B cell (primary cell): ENCODE measurements around the gene S100A12. TPM values are rescaled to one million over a fixed set of nuclear protein-coding genes. Genes with fewer than 3 reads are reported as not detected.

Source experiments
- ATAC-seq: fragments of 200-7000 bp; cut with Tn5 transposase; one replicate; pipeline ENCODE4 v1.10.0; 2021; ENCODE audit warnings: low read depth, mild to moderate bottlenecking, moderate number of reproducible peaks, moderate library complexity
- CTCF ChIA-PET: fragments of 350-600 bp; sonication (Branson Sonifier 250); formaldehyde crosslinking; loops from one replicate; lab custom pipeline; 2021; ENCODE audit warnings: antibody characterized with exemption, inconsistent platforms; lab: Charles Lee
- POLR2A ChIA-PET: fragments of 350-600 bp; sonication (Branson Sonifier 250); formaldehyde crosslinking; loops from one replicate; lab custom pipeline; 2021; ENCODE audit warnings: antibody characterized with exemption; lab: Charles Lee
- DNase-seq: peaks from one replicate; pipeline ENCODE4 v3.0.0; 2013
- H2AFZ ChIP-seq: 2 replicates; pipeline ENCODE4 v1.6.1; 2012; ENCODE audit warnings: mild to moderate bottlenecking, low read depth, low read length; ENCODE audit not compliant: insufficient read depth, poor library complexity, severe bottlenecking
- H3K27ac ChIP-seq, 2 donors: 1 replicate in 1 of 2; 2 replicates in 1 of 2; pipeline ENCODE4 v1.5.1; 2012 to 2013; ENCODE audit warnings: low read length in 2 of 2, mild to moderate bottlenecking in 2 of 2, moderate library complexity in 1 of 2
- H3K27me3 ChIP-seq, 4 experiments: fragments of 200-600 bp in 1 of 4; sonication (generic) in 1 of 4; replicated peaks in 1 of 4; 1 replicate in 2 of 4; 2 replicates in 2 of 4; pipeline versions ENCODE4 v1.6.1 to v1.7.0; 2013 to 2016; ENCODE audit warnings: low read length in 3 of 4, mild to moderate bottlenecking in 2 of 4, mixed read lengths in 1 of 4, moderate library complexity in 1 of 4; ENCODE audit not compliant: insufficient read depth in 4 of 4, control insufficient read depth in 3 of 4; ENCODE audit errors: control extremely low read depth in 1 of 4
- H3K36me3 ChIP-seq, 2 experiments: replicated peaks in 1 of 2; 1 replicate in 1 of 2; 2 replicates in 1 of 2; pipeline versions ENCODE4 v1.6.1 to v1.7.1; 2013; ENCODE audit warnings: low read length in 1 of 2; ENCODE audit not compliant: insufficient read depth in 2 of 2, control insufficient read depth in 1 of 2; ENCODE audit errors: control extremely low read depth in 1 of 2, extremely low read depth in 1 of 2
- H3K4me1 ChIP-seq, 2 donors: fragments of 200-600 bp in 1 of 2; sonication (generic) in 1 of 2; 1 replicate in 1 of 2; 2 replicates in 1 of 2; pipeline versions ENCODE4 v1.5.1 to v1.6.1; 2013 to 2017; ENCODE audit warnings: low read length in 2 of 2; ENCODE audit not compliant: control insufficient read depth in 2 of 2, insufficient read depth in 2 of 2
- H3K4me2 ChIP-seq: replicated peaks from 2 replicates; pipeline ENCODE3; 2012; ENCODE audit warnings: mild to moderate bottlenecking, low read depth, low read length; ENCODE audit not compliant: poor library complexity, severe bottlenecking
- H3K4me3 ChIP-seq, 5 experiments: fragments of 200-600 bp in 1 of 5; sonication (generic) in 1 of 5; 1 replicate in 3 of 5; 2 replicates in 2 of 5; pipeline versions ENCODE4 v1.5.1 to v1.7.0; 2011 to 2016; ENCODE audit warnings: low read length in 4 of 5, mild to moderate bottlenecking in 4 of 5, low read depth in 2 of 5, control low read depth in 1 of 5, moderate library complexity in 1 of 5; ENCODE audit not compliant: insufficient read depth in 1 of 5; ENCODE audit errors: control extremely low read depth in 1 of 5, extremely low read depth in 1 of 5
- H3K79me2 ChIP-seq: fragments of 200-600 bp; sonication (generic); one replicate; pipeline ENCODE4 v1.6.0; 2016; ENCODE audit warnings: low read length; ENCODE audit not compliant: control insufficient read depth, insufficient read depth
- H3K9ac ChIP-seq: fragments of 200-600 bp; sonication (generic); 2 replicates; pipeline ENCODE4 v1.6.1; 2017; ENCODE audit warnings: mild to moderate bottlenecking, low read length, moderate library complexity
- H3K9me3 ChIP-seq, 3 donors: one replicate each; pipeline versions ENCODE4 v1.6.1 to v1.7.1; 2013; ENCODE audit warnings: low read length in 2 of 3; ENCODE audit not compliant: control insufficient read depth in 2 of 3, insufficient read depth in 1 of 3; ENCODE audit errors: control extremely low read depth in 1 of 3
- H4K20me1 ChIP-seq: 2 replicates; pipeline ENCODE4 v1.6.0; 2012; ENCODE audit warnings: mild to moderate bottlenecking, low read length; ENCODE audit not compliant: insufficient read depth, control insufficient read depth, poor library complexity, severe bottlenecking
- H3K27ac Mint-ChIP-seq: one replicate; pipeline ENCODE4 v1.8.0; 2021; ENCODE audit warnings: mixed read lengths
- H3K27me3 Mint-ChIP-seq: one replicate; pipeline ENCODE4 v1.8.0; 2021; ENCODE audit warnings: mixed read lengths
- H3K4me1 Mint-ChIP-seq: one replicate; pipeline ENCODE4 v1.8.0; 2021; ENCODE audit warnings: mixed read lengths
- H3K4me3 Mint-ChIP-seq: one replicate; pipeline ENCODE4 v1.8.0; 2021; ENCODE audit warnings: mixed read lengths
- H3K9me3 Mint-ChIP-seq: one replicate; pipeline ENCODE4 v1.8.0; 2022; ENCODE audit warnings: mixed read lengths; ENCODE audit not compliant: insufficient read depth
- EZH2 ChIP-seq: IDR thresholded peaks from 2 replicates; pipeline ENCODE4 v1.6.1; 2012; ENCODE audit warnings: borderline replicate concordance, low read depth, mild to moderate bottlenecking, moderate library complexity, low read length; ENCODE audit not compliant: insufficient read depth, poor library complexity, severe bottlenecking
- WGBS: methylation state at CpG from one replicate; pipeline ENCODE4 v1.1.5; 2013; ENCODE audit warnings: missing lambda C conversion rate; ENCODE audit not compliant: insufficient coverage; 5-methylcytosine and 5-hydroxymethylcytosine counted together
- intact Hi-C: fragments of 100-400 bp; cut with micrococcal nuclease; formaldehyde crosslinking; loops from one replicate; pipeline ENCODE4 v1.10.0; 2022
- polyA plus RNA-seq: library from polyadenylated mRNA; depleted of rRNA; stranded (reverse); fragments of >200 nt; gene quantifications from 2 replicates; pipeline ENCODE4 v1.2.3, GENCODE V29; 2012
- total RNA-seq, 2 donors: library from RNA; stranded (reverse); fragments of 120-200 nt in 1 of 2; gene quantifications; 1 replicate in 1 of 2; 2 replicates in 1 of 2; pipeline versions ENCODE4 v1.2.3 to v1.2.4, GENCODE V29; 2013 to 2022
- TF ChIP-seq, protein P1 (sequence below): fragments of 200-600 bp; IDR thresholded peaks from one replicate; pipeline ENCODE4 v1.8.0; 2022; ENCODE audit warnings: antibody characterized with exemption, mild to moderate bottlenecking

S100A12 gene
- total and polyA plus RNA-seq, 2 donors (not counting 1 experiment from before 2014, with no cell fraction given): 3.4 TPM; not detected in 1

GRCh38 chr1:153399401-153400055, 24.1 kb upstream of the S100A12 start:
- intact Hi-C loops: no loop called here
- H3K27ac ChIP-seq: no peak overlapping the region
- H3K27me3 Mint-ChIP-seq: peaks cover 39% of the 10 kb centered on the region

More at GRCh38 chr1:153399401-153400055, 24.1 kb upstream of the S100A12 start:
- Histone ChIP-seq H4K20me1 (no peaks in the 10 kb centered on the region), H3K36me3 (no peaks in the 10 kb centered on the region), H3K4me1 (no peaks in the 10 kb centered on the region), H3K4me3 (no peak overlapping the region), H3K79me2 (no peaks in the 10 kb centered on the region), H3K4me2 (no peak overlapping the region), H3K9ac (no peak overlapping the region), H3K9me3 (no peaks in the 10 kb centered on the region), H2AFZ (no peak overlapping the region), H3K27me3 (peaks cover 0 to 3% (median 0%) of the 10 kb centered on the region in 4 experiments)
- Mint-ChIP-seq H3K9me3 (no peaks in the 10 kb centered on the region), H3K4me3 (no peak overlapping the region), H3K4me1 (no peaks in the 10 kb centered on the region), H3K27ac (no peak overlapping the region)
- ChIA-PET POLR2A (no interaction called here), CTCF (interaction anchor here (1.1 kb wide), 1 partner anchor 97 kb away, joined by 4 read pairs; no protein-coding TSS in a partner anchor)
- ATAC-seq (no peak), DNase-seq (no peak)
- no peak for TF ChIP-seq EZH2
- TF ChIP-seq, protein P1, sequence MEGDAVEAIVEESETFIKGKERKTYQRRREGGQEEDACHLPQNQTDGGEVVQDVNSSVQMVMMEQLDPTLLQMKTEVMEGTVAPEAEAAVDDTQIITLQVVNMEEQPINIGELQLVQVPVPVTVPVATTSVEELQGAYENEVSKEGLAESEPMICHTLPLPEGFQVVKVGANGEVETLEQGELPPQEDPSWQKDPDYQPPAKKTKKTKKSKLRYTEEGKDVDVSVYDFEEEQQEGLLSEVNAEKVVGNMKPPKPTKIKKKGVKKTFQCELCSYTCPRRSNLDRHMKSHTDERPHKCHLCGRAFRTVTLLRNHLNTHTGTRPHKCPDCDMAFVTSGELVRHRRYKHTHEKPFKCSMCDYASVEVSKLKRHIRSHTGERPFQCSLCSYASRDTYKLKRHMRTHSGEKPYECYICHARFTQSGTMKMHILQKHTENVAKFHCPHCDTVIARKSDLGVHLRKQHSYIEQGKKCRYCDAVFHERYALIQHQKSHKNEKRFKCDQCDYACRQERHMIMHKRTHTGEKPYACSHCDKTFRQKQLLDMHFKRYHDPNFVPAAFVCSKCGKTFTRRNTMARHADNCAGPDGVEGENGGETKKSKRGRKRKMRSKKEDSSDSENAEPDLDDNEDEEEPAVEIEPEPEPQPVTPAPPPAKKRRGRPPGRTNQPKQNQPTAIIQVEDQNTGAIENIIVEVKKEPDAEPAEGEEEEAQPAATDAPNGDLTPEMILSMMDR: no peak
- 93% methylated on average over 7 of the region's 7 CpGs for WGBS
